ENCODE measurements around the gene CCL4.
"Not testable (repeated sequence)": the region's sequence is repeated elsewhere in the genome, so short reads cannot be mapped to it uniquely, and the experiment has no call there.

CCL4 gene

DNA sequence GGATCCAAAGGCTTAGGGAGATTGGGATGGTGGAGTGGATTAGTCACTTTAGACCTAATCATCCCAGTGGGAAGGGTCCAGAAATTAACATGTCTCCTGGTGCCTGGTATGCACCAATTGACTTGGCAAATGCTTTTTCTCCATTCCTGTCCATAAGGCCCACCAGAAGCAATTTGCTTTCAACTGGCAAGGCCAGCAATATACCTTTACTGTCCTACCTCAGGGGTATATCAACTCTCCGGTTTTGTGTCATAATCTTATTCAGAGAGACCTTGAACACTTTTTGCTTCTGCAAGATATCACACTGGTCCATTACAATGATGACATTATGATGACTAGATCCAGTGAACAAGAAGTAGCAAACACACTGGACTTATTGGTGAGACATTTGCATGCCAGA is 9.5 kb downstream of the CCL4 start:
- not testable (repeated sequence) for DNase-seq (ENCODE audit: extremely low spot score, insufficient read length, low read depth); FAIRE-seq

DNA sequence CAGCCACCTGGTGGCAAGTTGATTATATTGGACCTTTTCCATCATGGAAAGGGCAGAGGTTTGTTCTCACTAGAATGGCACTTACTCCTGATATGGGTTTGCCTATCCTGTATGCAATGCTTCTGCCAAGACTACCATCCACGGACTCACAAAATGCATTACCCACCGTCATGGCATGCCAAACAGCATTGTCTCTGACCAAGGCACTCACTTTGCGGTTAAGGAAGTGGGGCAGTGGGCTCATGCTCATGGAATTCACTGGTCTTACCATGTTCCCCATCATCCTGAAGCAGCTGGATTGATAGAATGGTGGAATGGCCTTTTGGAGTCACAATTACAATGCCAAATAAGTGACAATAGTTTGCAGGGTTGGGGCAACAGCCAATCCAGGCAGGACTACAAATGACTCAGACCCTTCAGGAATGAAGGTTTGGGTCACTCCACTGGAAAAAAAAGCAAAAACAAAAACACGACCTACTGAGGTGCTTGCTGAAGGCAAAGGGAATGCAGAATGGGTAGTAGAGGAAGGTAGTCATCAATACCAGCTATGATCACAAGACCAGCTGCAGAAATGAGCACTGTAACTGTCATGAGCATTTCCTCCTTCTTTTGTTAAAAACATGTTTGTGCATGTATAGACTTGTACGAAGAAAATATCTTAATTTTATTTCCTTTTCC is 11.5 kb downstream of the CCL4 start:
- not testable (repeated sequence) for FAIRE-seq; DNase-seq (ENCODE audit: extremely low spot score, insufficient read length, low read depth)

DNA sequence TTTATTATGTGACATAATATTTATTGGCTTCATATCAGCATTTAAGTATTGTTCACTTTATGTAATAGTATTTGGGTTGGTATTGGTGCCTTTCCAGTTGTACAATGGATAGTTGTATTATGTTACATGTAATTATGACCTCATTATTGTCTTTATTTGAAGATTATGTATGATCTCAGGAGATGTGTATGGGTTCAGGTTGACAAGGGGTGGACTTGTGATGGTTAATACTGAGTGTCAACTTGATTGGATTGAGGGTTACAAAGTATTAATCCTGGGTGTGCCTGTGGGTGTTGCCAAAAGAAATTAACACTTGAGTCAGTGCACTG is 12.0 kb downstream of the CCL4 start:
- not testable (repeated sequence) for DNase-seq (ENCODE audit: extremely low spot score, insufficient read length, low read depth); FAIRE-seq

DNA sequence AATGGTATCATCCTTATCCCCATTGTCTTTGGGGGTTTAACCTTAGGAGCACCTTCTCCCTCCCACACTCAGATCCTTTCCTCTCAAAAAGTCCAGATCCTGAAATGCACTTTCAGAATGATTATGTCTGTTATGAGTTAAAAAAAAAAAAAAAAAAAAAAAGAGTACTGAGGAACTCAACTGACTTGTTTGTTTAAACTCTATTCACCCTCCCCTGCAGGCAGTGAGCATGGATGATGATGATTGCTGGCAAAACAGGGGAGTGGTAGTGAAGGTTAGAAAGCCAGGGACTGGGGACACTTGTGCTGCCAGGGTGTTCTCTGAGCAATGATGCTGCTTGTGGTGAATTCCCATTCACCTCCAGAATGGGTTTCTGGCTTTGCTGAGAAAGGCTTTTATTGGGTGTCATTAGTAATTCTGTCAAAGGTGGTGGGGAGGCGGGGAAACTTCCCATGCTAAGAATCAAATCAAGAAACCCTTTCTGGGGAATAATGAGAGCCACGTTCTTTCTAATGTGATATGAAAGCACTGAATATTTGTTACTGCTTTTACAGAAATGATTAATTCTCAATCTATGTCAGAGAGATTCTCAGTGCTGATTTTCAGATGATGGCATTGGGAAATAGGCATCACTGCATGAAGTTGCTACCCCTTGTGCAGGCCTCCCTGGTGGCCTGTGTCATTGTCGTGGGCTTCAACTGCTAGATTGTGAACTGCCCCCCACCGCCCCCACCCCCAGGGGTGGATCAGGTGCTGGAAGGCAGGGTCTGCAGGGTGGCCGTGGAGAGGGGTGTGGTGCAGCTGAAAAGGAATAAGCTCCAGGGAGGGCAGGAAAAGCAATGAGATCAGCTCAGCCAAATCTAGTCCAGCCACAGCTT is 14.1 kb downstream of the CCL4 start:
- FAIRE-seq (no peak), DNase-seq (ENCODE audit: extremely low spot score, insufficient read length, low read depth) (no peak)

DNA sequence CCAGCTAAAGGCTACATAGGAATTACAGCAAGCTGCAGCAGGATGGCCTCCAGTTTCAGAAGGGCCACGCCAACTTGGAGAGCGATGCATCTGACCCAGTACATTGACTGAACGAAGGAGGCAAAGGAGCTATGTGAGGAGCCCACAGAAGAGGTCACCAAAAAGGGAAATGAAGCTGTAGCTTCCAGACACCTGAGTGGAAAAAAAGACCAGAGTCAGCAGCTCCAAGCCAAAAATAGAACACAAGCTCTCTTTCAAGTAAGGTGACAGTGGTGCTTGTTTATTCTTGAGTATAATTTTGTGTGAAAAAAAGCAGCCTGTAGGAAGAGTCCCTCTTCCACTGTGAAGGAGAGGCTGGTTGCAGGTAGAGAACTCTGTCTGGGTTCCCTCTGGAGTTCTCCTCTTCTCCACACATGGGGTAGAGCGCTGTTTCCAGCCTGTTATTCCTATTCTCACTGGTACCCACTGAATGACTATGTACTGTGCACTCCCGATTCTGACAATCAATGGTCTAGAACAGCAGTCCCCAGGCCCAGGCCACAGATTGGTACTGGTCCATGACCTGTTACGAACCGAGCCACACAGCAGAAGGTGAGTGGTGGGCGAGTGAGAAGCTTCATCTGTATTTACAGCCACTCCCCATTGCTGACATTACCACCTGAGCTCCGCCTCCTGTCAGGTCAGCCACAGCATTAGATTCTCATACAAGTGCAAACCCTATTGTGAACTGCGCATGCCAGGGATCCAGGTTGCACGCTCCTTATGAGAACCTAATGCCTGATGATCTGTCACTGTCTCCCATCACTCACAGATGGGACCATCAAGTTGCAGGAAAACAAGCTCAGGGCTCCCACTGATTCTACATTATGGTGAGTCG is 15.1 kb downstream of the CCL4 start:
- DNase-seq (ENCODE audit: extremely low spot score, insufficient read length, low read depth), result no peak
- FAIRE-seq, result no peak

DNA sequence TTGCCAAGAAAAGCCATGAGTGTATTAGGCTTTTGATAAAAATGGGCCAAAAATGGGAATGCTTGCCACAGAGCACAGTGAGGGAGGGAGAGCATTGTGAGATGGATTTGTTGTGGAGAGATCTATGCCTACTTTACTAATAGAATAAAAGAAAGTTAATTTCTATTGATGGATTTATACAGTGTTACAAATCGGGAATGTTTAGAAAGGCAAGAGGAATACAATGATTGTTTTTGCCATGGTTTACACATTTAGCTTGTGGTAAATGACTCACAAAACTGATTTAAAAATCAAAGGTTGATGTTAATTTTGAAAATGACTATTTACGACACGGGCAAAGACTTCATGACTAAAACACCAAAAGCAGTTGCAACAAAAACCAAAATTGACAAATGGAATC is 16.6 kb downstream of the CCL4 start:
- DNase-seq (ENCODE audit: extremely low spot score, insufficient read length, low read depth) (no peak), FAIRE-seq (no peak)

DNA sequence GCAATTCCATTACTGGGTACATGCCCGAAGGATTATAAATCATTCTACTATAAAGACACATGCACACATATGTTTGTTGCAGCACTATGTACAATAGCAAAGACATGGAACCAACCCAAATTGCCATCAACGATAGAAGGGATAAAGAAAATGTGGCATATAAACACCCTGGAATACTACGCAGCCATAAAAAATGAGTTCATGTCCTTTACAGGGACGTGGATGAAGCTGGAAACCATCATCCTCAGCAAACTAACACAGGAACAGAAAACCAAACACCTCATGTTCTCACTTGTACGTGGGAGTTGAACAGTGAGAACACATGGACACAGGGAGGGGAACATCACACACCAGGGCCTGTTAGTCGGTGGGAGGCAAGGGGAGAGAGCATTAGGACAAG is 17.5 kb downstream of the CCL4 start:
- not testable (repeated sequence) for DNase-seq (ENCODE audit: extremely low spot score, insufficient read length, low read depth); FAIRE-seq

DNA sequence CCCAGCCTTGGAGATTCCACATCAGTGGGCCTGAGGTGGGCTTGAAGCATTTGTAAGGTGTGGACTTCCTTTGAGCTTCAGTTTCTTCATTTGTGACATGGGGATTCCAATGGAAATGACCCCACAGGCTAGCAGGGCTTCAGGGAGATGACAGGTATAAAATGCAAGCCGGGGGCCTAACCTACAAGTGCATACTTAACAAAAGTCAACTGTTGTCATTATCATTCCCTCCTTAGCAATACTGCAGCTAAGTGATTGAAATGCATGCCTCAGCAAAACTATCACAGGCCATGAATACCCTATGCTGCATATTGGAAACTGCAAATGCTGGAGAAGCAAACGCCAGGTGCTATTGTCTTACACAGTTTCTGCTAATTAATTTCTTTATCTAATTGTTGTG is 19.8 kb downstream of the CCL4 start:
- DNase-seq (ENCODE audit: extremely low spot score, insufficient read length, low read depth), result no peak

DNA sequence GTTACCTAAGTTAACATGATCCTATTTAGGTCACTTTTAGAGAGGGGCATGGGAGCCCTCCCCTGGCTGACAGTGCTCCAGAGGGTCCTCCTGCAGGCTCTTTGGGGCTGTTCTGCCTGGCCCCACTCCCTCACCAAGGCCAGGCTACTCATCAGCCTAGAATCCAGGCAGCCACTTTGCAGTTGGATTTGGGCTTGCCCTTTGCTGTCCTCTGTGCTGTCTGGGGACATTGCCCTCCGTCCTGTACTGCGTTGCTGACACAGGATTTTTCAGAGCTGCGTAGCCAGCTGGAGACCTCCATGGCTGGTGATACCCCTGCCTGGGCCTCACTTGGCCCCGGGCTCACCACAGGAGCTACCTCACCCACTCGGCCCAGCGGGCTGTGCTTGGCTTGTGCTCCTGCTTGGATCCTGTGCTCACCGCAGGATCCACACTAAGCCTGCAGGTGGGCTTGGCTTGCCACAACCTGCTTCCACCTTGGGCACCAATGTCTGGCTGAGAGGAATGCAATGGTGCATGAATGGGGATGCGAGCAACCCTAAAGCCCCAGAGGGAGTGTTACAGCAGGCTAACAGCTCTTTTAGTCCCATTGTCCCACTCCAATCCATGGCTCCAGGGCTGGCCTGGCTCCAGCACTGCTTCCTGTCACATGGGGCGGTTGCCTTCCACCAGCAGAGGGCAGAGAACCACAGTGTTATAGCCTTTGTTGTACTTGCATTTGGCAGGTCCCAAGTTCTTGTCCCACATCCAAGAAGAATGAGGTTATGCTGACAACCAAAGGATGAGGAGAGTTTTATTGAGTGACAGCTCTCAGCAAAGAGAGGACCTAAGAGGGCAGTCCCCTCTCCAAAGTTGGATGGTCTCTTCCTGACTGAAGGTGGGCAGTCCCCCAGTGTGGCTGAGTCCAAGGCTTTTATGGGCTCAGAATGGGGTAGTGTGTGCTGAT is 21.5 kb downstream of the CCL4 start:
- DNase-seq (ENCODE audit: extremely low spot score, insufficient read length, low read depth), result no peak
- FAIRE-seq, result no peak

More for the DNA sequence above, 19.8 kb downstream of the CCL4 start:
- no peak for FAIRE-seq

DNA sequence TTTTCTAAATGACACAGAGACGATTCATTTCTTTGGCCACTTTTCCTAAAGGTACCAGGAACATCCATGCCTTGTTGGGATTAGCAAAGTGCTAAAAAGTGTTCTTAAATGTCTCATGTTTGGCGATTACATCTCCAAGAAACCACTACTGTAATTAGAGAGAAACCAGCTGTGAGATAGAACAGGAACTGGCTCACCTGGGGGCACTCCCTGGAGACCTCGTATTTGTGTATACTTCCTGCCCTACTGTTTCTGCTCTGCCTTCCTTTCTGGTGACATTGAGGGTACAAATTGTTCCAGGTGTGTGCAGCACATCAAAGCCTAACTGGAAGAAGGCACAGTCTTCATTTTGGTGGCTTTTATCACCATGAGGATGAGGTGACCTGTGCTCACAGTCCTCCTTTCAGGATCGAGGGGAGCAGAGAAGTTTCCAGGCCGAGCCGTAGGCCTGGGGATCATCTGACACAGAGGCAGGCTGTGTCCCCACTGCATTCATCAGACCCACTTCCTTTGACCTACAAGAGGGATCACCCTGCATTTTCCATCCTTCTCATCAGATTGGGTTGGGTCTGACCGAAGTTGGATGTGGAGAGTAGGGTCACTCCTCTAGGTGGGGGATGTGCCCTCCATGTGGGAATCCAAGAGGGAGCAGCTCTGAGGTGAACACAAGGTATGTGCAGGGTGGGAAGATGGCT is 23.7 kb downstream of the CCL4 start:
- DNase-seq (ENCODE audit: extremely low spot score, insufficient read length, low read depth), result peak; percentile 45
- no peak for FAIRE-seq

DNA sequence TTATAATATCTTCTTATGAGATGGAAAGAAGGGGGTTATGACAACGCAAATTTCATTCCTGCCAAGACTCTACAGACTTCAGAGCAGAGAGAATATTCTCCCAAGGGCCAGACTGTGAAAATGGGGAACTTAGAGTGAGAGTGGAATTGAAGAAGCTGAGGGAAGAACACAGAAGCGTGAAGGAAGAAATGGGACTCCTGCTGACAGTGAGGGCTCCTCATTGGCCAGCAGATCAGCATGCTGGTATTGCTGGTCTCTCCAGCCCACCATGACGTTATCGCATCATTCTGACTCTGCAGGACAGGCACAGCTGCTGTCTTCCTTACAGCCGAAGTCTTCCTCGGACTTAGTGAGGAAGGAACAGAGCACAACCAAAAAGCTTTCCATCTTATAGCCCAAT is 24.3 kb downstream of the CCL4 start:
- FAIRE-seq (no peak), DNase-seq (ENCODE audit: extremely low spot score, insufficient read length, low read depth) (no peak)

DNA sequence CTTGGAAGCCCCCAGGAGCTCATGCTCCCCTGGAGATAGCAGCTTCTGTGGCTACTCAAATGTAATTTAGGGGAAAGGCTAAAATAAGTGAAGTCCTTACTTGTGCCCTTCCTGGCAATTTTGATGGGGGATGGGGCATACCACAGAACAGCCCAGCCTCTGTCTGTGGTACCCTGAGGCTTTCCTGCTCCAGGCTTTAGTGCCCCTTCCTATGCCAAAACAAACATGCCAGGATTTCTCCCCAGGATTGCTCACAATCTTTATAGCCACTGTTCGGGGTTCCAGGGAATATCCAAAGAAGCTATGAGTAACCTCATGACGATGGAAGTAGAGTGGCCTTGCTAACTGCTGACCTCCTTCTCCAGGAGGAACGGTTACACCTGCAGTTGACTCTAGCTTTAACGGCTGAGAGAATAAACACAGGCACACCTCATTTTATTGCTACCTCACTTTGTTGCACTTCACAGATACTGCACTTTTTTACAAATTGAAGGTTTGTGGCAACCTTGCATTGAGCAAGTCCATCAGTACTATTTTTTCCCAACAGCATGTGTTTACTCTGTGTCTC is 24.9 kb downstream of the CCL4 start:
- FAIRE-seq, result no peak

DNA sequence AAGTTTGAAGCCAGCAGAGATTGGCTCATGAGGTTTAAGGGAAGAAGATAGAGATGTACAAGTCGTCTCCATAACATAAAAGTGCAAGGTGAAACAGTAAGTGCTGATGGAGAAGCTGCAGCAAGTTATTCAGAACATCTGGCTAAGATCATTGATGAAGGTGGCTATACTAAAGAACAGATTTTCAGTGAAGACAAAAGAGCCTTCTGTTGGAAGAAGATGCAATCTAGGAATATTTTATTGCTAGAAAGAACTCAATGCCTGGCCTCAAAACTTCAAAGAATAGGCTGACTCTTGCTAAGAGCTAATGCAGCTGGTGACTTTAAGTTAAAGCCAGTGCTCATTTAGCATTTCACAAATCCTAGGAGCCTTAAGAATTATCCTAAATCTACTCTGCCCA is 26.0 kb downstream of the CCL4 start:
- DNase-seq (ENCODE audit: extremely low spot score, insufficient read length, low read depth), result no peak
- no peak for FAIRE-seq

More for the DNA sequence above, 24.9 kb downstream of the CCL4 start:
- DNase-seq (ENCODE audit: extremely low spot score, insufficient read length, low read depth), result no peak

DNA sequence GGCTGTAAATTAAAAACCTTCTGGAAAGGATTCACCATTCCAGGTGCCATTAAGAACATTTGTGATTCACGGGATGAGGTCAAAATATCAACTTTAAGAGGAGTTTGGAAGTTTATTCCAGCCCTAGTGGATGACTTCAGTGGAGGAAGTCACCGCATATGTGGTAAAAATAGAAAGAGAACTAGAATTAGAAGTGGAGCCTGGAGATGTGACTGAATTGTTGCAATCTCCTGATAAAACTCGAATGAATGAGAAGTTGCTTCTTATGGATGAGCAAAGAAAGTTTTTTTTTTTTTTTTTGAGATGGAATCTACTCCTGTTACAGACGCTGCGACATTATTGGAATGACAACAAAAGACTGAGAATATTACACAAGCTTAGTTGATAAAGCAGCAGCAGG is 26.7 kb downstream of the CCL4 start:
- FAIRE-seq (no peak), DNase-seq (ENCODE audit: extremely low spot score, insufficient read length, low read depth) (no peak)

DNA sequence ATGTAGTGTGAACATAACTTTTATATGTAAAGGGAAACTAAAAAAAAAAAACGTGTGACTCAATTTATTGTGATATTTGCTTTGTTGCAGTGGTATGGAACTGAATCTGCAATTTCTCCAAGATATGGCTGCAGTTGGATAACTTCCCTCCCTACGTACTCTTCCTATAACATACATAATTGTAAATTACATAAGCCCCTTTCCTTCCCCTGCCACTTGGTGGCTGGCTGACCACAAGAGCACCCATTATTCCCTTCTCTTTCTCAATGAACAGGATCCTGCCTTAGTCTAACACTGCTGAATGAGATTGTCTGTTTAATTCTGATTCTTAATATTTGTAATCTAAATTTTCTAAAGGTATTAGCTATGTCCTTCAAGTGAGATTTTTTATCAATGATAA is 27.8 kb downstream of the CCL4 start:
- DNase-seq (ENCODE audit: extremely low spot score, insufficient read length, low read depth) (no peak), FAIRE-seq (no peak)

DNA sequence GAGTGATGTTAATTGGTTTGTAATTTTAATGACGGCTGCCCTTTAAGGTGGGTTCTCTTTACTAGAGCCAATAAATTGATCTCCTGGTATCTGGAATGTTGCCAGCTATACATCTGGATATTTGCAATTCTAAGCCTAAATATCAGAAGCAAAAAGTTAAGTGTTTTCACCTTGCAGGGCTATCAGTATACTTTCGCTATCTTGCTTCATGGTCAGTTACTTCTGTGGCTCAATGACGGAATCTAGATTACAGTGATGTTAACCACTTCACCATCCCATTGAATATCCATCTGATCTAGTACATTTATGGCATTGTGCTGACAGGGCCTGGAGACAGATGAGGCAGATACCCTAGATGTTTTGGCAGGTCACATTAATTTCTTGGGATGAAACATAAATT is 28.3 kb downstream of the CCL4 start:
- DNase-seq (ENCODE audit: extremely low spot score, insufficient read length, low read depth) (no peak), FAIRE-seq (no peak)

DNA sequence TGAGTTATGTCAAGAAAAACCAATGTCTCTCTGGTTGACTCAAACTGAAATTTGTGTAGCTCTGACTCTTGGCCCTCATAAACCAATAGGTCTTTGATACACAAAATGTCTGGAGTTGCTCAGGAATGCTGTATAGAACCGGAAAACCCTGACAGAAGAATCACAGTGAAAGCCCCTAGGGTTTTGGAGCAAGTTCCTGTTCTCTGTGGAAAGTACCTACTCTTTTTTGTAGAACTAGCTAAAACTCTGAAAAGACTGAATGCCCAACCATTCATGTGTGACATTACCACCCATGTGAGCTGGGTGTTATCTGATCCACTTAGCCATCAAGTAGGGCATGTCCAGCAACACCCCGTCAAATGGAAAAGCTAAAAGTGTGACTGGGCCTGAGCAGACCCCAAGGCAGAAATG is 28.8 kb downstream of the CCL4 start:
- DNase-seq (ENCODE audit: extremely low spot score, insufficient read length, low read depth) (no peak), FAIRE-seq (no peak)

DNA sequence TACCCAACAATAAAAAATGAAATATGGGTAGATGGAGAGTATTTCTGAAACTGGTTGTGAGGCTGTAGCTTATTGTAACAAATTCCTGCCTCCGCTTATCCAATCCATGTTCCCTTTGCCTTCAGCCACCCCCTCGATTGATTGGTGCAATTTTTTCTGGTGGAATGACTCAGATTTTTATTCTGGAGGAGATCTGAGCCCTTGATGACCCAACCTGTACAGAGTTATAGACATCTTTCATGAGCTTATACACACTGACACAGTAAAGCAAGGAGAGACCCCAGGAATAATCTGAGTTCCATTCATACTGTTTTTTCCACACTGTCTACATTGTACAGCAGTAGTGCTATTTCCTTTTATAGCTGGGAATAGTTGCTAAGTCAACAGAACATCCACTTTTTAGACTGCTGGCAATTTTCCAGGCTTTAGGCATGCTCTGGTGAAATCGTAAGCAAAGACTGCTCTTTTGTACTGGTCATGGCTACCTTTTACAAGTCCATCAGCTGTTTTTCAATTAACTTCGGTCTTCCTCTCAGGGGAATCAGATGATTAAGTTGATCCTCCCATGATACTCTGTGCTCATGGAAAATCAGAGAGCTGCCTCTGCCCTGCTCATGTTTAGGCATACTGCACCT is 30.1 kb downstream of the CCL4 start:
- FAIRE-seq (no peak), DNase-seq (ENCODE audit: extremely low spot score, insufficient read length, low read depth) (no peak)
